ENCODE measurements around the gene MDGA2.

DNA sequence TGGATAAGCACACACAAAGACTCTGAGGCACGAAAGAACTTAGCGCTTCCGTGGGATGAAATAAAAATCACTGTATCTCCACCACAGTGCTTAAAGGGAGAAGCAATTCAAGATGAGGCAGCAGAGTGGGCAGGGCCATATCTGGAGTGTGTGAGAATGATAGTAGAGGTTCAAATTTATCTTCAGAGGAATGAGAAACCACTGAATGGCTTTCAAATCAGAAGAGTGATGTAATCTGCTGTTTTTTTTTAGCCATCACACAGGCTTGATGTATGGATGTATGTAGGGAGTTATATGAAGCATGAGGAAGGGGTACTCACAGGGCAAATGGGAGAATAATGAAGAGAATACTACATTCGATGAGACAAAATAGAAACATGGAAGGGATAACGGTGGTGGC, 24.1 kb downstream of the MDGA2 start:
- TF ChIP-seq, protein P1, sequence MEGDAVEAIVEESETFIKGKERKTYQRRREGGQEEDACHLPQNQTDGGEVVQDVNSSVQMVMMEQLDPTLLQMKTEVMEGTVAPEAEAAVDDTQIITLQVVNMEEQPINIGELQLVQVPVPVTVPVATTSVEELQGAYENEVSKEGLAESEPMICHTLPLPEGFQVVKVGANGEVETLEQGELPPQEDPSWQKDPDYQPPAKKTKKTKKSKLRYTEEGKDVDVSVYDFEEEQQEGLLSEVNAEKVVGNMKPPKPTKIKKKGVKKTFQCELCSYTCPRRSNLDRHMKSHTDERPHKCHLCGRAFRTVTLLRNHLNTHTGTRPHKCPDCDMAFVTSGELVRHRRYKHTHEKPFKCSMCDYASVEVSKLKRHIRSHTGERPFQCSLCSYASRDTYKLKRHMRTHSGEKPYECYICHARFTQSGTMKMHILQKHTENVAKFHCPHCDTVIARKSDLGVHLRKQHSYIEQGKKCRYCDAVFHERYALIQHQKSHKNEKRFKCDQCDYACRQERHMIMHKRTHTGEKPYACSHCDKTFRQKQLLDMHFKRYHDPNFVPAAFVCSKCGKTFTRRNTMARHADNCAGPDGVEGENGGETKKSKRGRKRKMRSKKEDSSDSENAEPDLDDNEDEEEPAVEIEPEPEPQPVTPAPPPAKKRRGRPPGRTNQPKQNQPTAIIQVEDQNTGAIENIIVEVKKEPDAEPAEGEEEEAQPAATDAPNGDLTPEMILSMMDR (IDR thresholded peaks at IDR 0.05), result no peak
- TF ChIP-seq POLR2A (IDR thresholded peaks at IDR 0.05), result no peak

Measured in heart left ventricle (tissue), 13 donors.